MM.1S (cell line): ENCODE data around the gene NEK6.

Experiments
- DNase-seq: peaks from one replicate; pipeline ENCODE4 v3.0.0-alpha.2; 2015
- H2AFZ ChIP-seq: fragments of 300-600 bp; sonication (generic); 2 replicates; pipeline ENCODE4 v1.6.0; 2016; ENCODE audit warnings: antibody characterized with exemption, low read length
- H3F3A ChIP-seq: fragments of 300-600 bp; sonication (generic); 2 replicates; pipeline ENCODE4 v1.6.1; 2016; ENCODE audit warnings: mild to moderate bottlenecking, antibody characterized with exemption, low read length, moderate library complexity, mixed read lengths; ENCODE audit not compliant: insufficient read depth
- H3K27ac ChIP-seq: fragments of 300-600 bp; sonication (generic); 2 replicates; pipeline ENCODE4 v1.5.1; 2016; ENCODE audit warnings: mild to moderate bottlenecking, low read length
- H3K27me3 ChIP-seq: fragments of 300-600 bp; sonication (generic); replicated peaks from 2 replicates; pipeline ENCODE4 v1.6.0; 2016; ENCODE audit warnings: low read length; ENCODE audit not compliant: insufficient read depth
- H3K36me3 ChIP-seq: fragments of 300-600 bp; sonication (generic); replicated peaks from 2 replicates; pipeline ENCODE4 v1.6.1; 2016; ENCODE audit warnings: mild to moderate bottlenecking, low read length, mixed read lengths; ENCODE audit not compliant: insufficient read depth
- H3K4me1 ChIP-seq: fragments of 300-600 bp; sonication (generic); 2 replicates; pipeline ENCODE4 v1.6.1; 2016; ENCODE audit warnings: low read length, mixed read lengths
- H3K4me2 ChIP-seq: fragments of 300-600 bp; sonication (generic); 2 replicates; pipeline ENCODE4 v1.6.0; 2016; ENCODE audit warnings: low read depth, low read length
- H3K4me3 ChIP-seq: fragments of 300-600 bp; sonication (generic); 2 replicates; pipeline ENCODE4 v1.5.1; 2016; ENCODE audit warnings: low read length, mixed read lengths
- H3K79me2 ChIP-seq: fragments of 300-600 bp; sonication (generic); 2 replicates; pipeline ENCODE4 v1.6.1; 2016; ENCODE audit warnings: mixed run types, low read length, mixed read lengths
- H3K9ac ChIP-seq: fragments of 300-600 bp; sonication (generic); 2 replicates; pipeline ENCODE4 v1.6.1; 2016; ENCODE audit warnings: low read length, mixed read lengths
- H3K9me2 ChIP-seq: fragments of 300-600 bp; sonication (generic); replicated peaks from 2 replicates; pipeline ENCODE4 v1.6.1; 2016; ENCODE audit warnings: mild to moderate bottlenecking, low read length, mixed read lengths; ENCODE audit not compliant: insufficient read depth
- H3K9me3 ChIP-seq: fragments of 300-600 bp; sonication (generic); replicated peaks from 2 replicates; pipeline ENCODE4 v1.6.1; 2016; ENCODE audit warnings: mild to moderate bottlenecking, low read length, mixed read lengths; ENCODE audit not compliant: insufficient read depth
- H4K20me1 ChIP-seq: fragments of 300-600 bp; sonication (generic); 2 replicates; pipeline ENCODE4 v1.6.1; 2016; ENCODE audit warnings: mild to moderate bottlenecking, low read length, moderate library complexity, mixed read lengths; ENCODE audit not compliant: insufficient read depth
- CTCF ChIP-seq: fragments of 300-600 bp; sonication (generic); IDR thresholded peaks from 2 replicates; pipeline ENCODE4 v1.5.1; 2016; ENCODE audit warnings: antibody characterized with exemption, low read length, mixed read lengths
- EZH2 ChIP-seq: fragments of 300-600 bp; sonication (generic); optimal IDR thresholded peaks from 2 replicates; pipeline ENCODE3; 2017; ENCODE audit warnings: low read depth, mild to moderate bottlenecking, antibody characterized with exemption, low read length, mixed read lengths
- EZH2phosphoT487 ChIP-seq: fragments of 300-600 bp; sonication (generic); IDR thresholded peaks from 2 replicates; pipeline ENCODE4 v1.6.1; 2018; ENCODE audit warnings: antibody characterized with exemption, low read length

The NEK6 gene

GRCh38 chr9:124312290-124313265, 54.8 kb downstream of the NEK6 start:
- Histone ChIP-seq H3K79me2 (no peaks in the 10 kb centered on the region), H3K27ac (no peak overlapping the region), H2AFZ (no peak overlapping the region)

GRCh38 chr9:124313940-124314339, 56.2 kb downstream of the NEK6 start:
- H3K4me2 ChIP-seq: no peak overlapping the region
- no peaks in the 10 kb centered on the region for H3K36me3 ChIP-seq
- H3K27me3 ChIP-seq: no peaks in the 10 kb centered on the region
- no peaks in the 10 kb centered on the region for H3K9me2 ChIP-seq
- H3F3A ChIP-seq: no peaks in the 10 kb centered on the region
- H3K9ac ChIP-seq: no peak overlapping the region
- no peaks in the 10 kb centered on the region for H3K4me1 ChIP-seq
- no peaks in the 10 kb centered on the region for H3K79me2 ChIP-seq
- DNase-seq: no peak
- TF ChIP-seq EZH2: no peak
- TF ChIP-seq EZH2phosphoT487: no peak
- TF ChIP-seq CTCF: no peak
- H3K9me3 ChIP-seq: no peaks in the 10 kb centered on the region
- no peak overlapping the region for H3K27ac ChIP-seq
- no peak overlapping the region for H3K4me3 ChIP-seq
- H4K20me1 ChIP-seq: no peaks in the 10 kb centered on the region
- H2AFZ ChIP-seq: no peak overlapping the region

More at GRCh38 chr9:124312290-124313265, 54.8 kb downstream of the NEK6 start:
- Histone ChIP-seq H3K4me1 (no peaks in the 10 kb centered on the region), H3K9me3 (no peaks in the 10 kb centered on the region), H3K4me3 (no peak overlapping the region), H3K36me3 (no peaks in the 10 kb centered on the region), H3K4me2 (no peak overlapping the region), H3K27me3 (no peaks in the 10 kb centered on the region), H3F3A (no peaks in the 10 kb centered on the region), H3K9ac (no peak overlapping the region), H3K9me2 (no peaks in the 10 kb centered on the region), H4K20me1 (no peaks in the 10 kb centered on the region)
- TF ChIP-seq EZH2: no peak
- TF ChIP-seq EZH2phosphoT487: no peak
- no peak for TF ChIP-seq CTCF
- DNase-seq: no peak

GRCh38 chr9:124315882-124316281, 58.1 kb downstream of the NEK6 start:
- no peak for TF ChIP-seq CTCF
- no peak for TF ChIP-seq EZH2phosphoT487
- no peak for TF ChIP-seq EZH2
- no peaks in the 10 kb centered on the region for H3K27me3 ChIP-seq
- H3K4me3 ChIP-seq: no peak overlapping the region
- no peaks in the 10 kb centered on the region for H3K36me3 ChIP-seq
- H3K4me1 ChIP-seq: no peaks in the 10 kb centered on the region
- H3K4me2 ChIP-seq: no peak overlapping the region
- H3K79me2 ChIP-seq: no peaks in the 10 kb centered on the region
- no peaks in the 10 kb centered on the region for H3F3A ChIP-seq
- H3K9ac ChIP-seq: no peak overlapping the region
- H2AFZ ChIP-seq: no peak overlapping the region
- DNase-seq: no peak
- no peaks in the 10 kb centered on the region for H4K20me1 ChIP-seq
- H3K9me3 ChIP-seq: no peaks in the 10 kb centered on the region
- H3K9me2 ChIP-seq: no peaks in the 10 kb centered on the region
- no peak overlapping the region for H3K27ac ChIP-seq
